Measurements from ENCODE around the gene RPS18.

RPS18 gene

GRCh38 chr6:33313709-33314514, 42.0 kb downstream of the RPS18 start, which contains the start of gene TAPBP:
Gene TAPBP (minus strand): TSS chr6:33314078. CDS start chr6:33314041, 37 bp downstream.
- DNase-seq (ENCODE audit: extremely low read depth in 1 of 2, low read depth in 1 of 2) = peak; percentile 75 to 85

DNA sequence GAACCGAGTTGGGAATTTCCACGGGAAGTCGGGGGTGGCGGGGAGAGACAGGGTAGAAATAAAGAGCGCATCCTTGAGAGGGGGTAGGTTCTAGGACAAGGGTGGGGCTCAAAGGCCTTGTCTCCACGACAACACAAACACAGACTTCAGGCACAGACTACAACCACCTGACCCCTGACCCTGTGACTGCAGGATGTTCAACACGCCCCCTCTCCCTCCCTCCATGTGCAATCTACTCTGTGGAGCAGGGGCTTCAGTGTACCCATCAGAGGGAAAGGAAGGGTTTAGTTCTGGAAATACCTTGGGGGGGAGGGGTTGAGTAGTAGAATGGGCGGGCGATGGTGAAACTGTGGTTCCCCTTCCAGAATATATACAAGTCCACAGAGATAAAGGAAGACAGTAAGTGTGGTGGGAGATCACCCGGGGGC, 42.7 kb downstream of the RPS18 start:
- DNase-seq (ENCODE audit: extremely low read depth in 1 of 2, low read depth in 1 of 2) = peak; percentile 39 to 47

- no peak for DNase-seq (ENCODE audit: extremely low read depth in 1 of 2, low read depth in 1 of 2)
These were observed 43.3 kb downstream of the RPS18 start for GRCh38 chr6:33314943-33315792.

DNA sequence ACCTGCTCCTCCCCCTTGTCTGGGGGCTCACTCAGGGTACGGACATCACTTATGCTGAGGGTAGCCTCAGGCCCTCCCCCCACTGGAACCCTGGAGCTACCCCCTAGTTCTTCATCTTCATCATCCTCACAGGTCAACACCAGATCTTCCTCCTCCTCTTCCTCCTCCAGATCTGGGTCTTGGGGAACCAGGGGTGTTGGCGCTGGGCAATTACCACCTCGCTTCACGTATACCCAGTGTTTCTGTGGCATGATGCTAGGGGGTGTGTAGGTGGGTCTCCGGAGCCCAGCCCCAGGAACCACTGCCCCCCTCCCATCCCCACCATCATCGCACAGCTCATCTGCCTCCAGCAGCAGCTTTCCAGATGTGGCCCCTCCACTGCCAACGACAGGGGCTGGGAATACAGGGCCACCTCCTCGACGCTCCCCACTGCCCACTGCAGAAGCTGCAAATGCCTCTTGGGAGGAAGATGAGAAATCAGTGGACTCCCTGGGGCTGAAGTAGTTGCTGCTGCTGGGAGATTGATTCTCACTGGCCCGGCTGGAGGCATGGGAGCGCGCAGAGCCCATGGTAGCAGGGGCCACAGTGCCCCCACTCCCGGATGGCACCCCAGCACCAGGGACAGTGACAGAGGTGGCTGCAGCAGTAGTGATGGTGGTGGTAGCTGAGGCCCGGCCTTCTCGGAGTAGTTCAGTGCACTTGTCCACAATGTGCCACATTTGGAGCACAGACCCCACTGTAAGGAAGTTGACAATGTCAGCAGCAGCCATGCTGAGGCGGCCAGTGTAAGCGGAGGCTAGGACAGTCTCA, 44.1 kb downstream of the RPS18 start:
- no peak for DNase-seq (ENCODE audit: extremely low read depth in 1 of 2, low read depth in 1 of 2)

DNA sequence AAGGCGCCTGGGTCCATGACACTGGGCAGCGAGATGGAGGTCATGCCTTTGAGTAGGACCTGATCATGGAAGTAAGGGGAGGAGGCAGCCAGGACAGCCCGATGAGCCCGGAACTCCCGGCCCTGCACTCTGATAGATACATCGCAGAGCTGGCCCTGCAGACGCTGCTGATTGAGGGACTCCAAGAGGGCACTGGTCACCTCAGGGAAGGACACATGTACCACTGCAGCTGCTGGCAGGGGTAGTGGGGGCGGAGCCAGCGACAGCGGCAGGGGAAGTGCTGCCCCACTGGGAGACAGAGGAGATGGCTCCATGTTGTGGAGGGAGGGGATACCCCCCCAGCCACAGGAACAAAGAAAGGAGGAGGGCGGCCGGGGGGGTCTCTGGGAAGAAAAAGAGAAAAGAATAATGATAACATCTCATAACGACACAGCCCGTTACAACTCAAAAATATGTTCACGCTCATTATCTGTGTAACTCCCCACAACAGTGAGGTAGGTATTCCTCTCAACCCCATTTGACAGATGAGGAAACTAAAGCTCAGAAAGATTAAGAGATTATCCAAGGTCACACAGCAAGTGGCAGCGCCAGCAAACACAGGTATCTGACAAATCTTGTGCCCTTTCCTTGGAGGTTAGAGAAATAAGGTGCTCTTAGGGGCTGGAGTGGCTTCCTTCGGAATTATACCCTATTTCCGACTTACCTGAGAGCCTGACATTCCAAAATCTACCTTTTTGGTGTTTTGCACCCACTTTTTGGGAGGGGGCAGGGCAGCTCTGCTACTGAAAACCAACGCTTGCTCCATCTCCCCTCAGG, 44.9 kb downstream of the RPS18 start:
- no peak for DNase-seq (ENCODE audit: extremely low read depth in 1 of 2, low read depth in 1 of 2)

- DNase-seq (ENCODE audit: extremely low read depth in 1 of 2, low read depth in 1 of 2) = no peak
These were observed 45.5 kb downstream of the RPS18 start for GRCh38 chr6:33317419-33317668.

GRCh38 chr6:33317669-33318425, 46.0 kb downstream of the RPS18 start, which contains the start of gene ZBTB22:
Gene ZBTB22 (minus strand): TSS chr6:33317744. CDS start chr6:33316916, 828 bp downstream.
- DNase-seq (ENCODE audit: extremely low read depth in 1 of 2, low read depth in 1 of 2) = peak; percentile 84 to 97

DNA sequence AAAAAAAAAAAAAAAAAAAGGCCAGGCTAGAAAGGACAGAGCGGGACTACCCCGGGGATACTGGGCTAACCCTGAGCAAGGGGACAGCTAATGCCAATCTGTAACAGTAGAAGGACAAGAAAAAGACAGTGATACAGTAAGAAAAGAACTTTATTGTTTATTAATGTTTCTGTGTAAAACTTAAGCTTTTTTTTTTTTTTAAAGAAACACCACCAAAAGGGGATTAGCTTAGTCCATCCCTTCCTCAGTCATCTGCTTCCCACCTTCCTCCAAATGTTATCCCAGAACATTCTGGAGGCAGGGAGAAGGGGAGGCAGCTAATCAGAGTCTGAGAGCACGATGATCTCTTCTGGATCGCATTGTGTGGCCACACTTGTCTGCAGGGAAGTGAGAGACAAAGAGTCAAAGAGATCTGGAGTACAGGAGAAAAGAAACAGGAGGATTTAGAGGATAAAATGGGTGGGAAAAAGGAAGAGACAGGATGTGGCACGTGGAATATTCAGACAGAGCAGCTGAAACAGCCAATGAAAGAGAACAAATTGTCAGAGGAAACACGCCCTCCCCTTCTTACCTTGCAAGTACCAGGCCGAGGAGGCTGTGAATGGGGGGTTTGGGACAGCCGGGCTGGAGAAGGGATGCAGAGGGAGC, 46.7 kb downstream of the RPS18 start:
- DNase-seq (ENCODE audit: extremely low read depth in 1 of 2, low read depth in 1 of 2) = no peak

GRCh38 chr6:33319939-33320314, 48.1 kb downstream of the RPS18 start:
- DNase-seq (ENCODE audit: extremely low read depth in 1 of 2, low read depth in 1 of 2) = no peak

DNA sequence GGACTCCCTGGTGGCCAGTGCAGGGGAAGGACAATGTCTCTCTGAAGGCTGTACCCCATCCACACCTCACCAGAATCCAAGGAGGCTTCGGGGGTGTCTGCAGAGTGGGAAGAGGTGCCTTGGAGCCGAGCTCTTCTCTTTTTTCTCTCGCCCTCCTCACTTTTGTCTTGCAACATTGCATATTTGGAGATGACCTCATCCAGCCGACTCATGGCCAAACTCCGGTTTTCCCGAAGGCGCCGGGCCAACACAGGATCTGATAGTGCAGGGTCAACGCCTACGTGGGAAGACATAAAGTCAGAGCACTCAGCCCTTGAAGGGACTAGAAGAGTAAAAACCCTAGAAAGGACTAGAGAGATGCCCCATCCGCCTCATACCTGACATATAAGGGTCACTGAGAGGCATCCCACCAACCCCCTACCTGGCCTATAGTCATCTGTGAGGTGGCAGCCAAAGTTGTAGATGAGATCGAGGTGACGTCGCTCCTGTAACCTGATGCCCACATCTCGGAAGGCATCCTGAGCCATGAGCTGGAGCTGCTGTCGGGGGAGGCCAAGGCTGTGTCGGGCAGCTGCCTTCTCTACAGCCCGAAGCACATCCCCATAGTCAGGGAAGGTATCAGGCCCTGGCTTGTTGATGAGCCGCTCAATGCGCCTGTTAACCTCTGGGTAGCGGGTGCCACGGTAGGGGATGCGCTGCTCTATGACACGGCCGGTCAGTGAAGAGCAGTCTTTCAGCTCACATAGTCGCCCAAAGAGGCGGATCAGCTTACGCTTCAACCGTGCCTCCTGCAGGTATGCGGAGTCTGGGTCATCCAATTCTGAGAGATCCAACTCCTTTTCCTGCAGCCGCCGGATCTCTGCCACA, 48.7 kb downstream of the RPS18 start:
- DNase-seq (ENCODE audit: extremely low read depth in 1 of 2, low read depth in 1 of 2) = no peak

DNA sequence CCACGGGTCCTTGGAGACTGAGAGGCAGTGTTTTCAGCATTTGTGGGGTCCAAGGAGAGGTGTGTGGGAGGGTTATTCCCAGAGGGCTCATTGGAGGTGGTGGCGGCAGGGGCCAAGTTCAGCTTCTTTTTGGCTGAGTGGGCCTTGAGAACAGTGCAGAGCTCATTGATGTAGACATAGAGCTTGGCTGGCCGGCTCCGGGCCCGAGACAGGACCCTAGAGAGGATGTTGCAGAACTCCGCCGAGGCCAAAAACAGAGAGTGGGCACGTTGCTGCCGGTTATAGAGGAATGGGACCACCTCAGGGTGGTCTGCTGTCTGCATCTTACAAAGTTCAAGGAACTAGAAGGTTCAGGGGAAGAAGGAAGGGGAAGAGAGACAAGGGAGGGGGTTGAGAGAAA, 49.4 kb downstream of the RPS18 start:
- no peak for DNase-seq (ENCODE audit: extremely low read depth in 1 of 2, low read depth in 1 of 2)

DNA sequence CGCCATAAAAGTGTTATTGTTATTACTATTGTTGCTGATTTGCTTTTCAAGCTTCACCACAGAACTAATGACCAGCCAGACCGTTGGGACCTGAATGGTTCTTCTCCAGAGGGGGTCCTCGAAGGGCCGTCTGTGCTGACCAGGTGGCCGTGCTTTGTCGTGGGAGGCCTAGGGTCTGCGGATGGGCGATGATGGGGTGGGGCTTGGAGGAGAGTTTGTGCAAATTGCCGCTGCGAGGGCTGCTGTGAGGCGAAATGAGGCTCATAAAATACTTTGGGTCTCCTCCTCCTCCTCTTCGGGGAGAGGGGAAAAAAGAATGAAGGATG, 51.7 kb downstream of the RPS18 start:
- DNase-seq (ENCODE audit: extremely low read depth in 1 of 2, low read depth in 1 of 2) = no peak

GRCh38 chr6:33324125-33324524, 52.2 kb downstream of the RPS18 start:
- DNase-seq (ENCODE audit: extremely low read depth in 1 of 2, low read depth in 1 of 2) = no peak
